DND-41 (cell line): ENCODE results near the gene TIE1.

Source experiments
- ATAC-seq: fragments of 200-7000 bp; cut with Tn5 transposase; 3 replicates; pipeline ENCODE4 v1.9.1; 2021; ENCODE audit warnings: low read depth; ENCODE audit not compliant: insufficient read depth
- DNase-seq: peaks from one replicate; pipeline ENCODE4 v3.0.0-alpha.2; 2020
- H2AFZ ChIP-seq: 2 replicates; pipeline ENCODE4 v1.6.0; 2012; ENCODE audit warnings: low read depth, low read length
- H3K27ac ChIP-seq: 2 replicates; pipeline ENCODE4 v1.5.1; 2012; ENCODE audit warnings: low read length, inconsistent platforms
- H3K27me3 ChIP-seq: fragments of 200-600 bp; sonication (generic); 2 replicates; pipeline ENCODE4 v1.6.0; 2012; ENCODE audit warnings: low read length, mild to moderate bottlenecking, inconsistent platforms; ENCODE audit not compliant: insufficient read depth, poor library complexity
- H3K36me3 ChIP-seq: 2 replicates; pipeline ENCODE4 v1.5.1; 2012; ENCODE audit warnings: low read length, inconsistent platforms; ENCODE audit not compliant: insufficient read depth
- H3K4me1 ChIP-seq: 2 replicates; pipeline ENCODE4 v1.5.1; 2012; ENCODE audit warnings: mild to moderate bottlenecking, low read length; ENCODE audit not compliant: insufficient read depth
- H3K4me2 ChIP-seq: 2 replicates; pipeline ENCODE4 v1.6.0; 2012; ENCODE audit warnings: mild to moderate bottlenecking, moderate library complexity, low read length, inconsistent platforms; ENCODE audit not compliant: insufficient read depth
- H3K4me3 ChIP-seq, 2 experiments: fragments of 200-600 bp in 1 of 2; shearing (Covaris generic) in 1 of 2; 2 replicates each; pipeline ENCODE4 v1.5.1; 2012 to 2016; ENCODE audit warnings: inconsistent platforms in 2 of 2, low read length in 2 of 2, mild to moderate bottlenecking in 2 of 2, low read depth in 1 of 2, moderate library complexity in 1 of 2
- H3K79me2 ChIP-seq: 2 replicates; pipeline ENCODE4 v1.6.0; 2012; ENCODE audit warnings: low read length, inconsistent platforms; ENCODE audit not compliant: insufficient read depth
- H3K9ac ChIP-seq: 2 replicates; pipeline ENCODE4 v1.6.0; 2012; ENCODE audit warnings: low read depth, mild to moderate bottlenecking, inconsistent platforms, low read length, moderate library complexity
- H3K9me3 ChIP-seq: 2 replicates; pipeline ENCODE4 v1.5.1; 2012; ENCODE audit warnings: low read length, moderate library complexity, mild to moderate bottlenecking, inconsistent platforms; ENCODE audit not compliant: insufficient read depth, severe bottlenecking
- H4K20me1 ChIP-seq: 2 replicates; pipeline ENCODE4 v1.6.0; 2012; ENCODE audit warnings: low read length; ENCODE audit not compliant: insufficient read depth
- CTCF ChIP-seq: IDR thresholded peaks from 2 replicates; pipeline ENCODE4 v1.5.1; 2012; ENCODE audit warnings: borderline replicate concordance, low read length, moderate library complexity, mild to moderate bottlenecking; ENCODE audit not compliant: poor library complexity, severe bottlenecking; ENCODE audit errors: extremely low read depth
- EZH2 ChIP-seq: IDR thresholded peaks from 3 replicates; pipeline ENCODE4 v1.6.1; 2012; ENCODE audit warnings: borderline replicate concordance, low read depth, mild to moderate bottlenecking, moderate library complexity, low read length, inconsistent platforms; ENCODE audit not compliant: severe bottlenecking

Gene TIE1

GRCh38 chr1:43258370-43258769, 42.4 kb upstream of the TIE1 start:
- no peaks in the 10 kb centered on the region for H4K20me1 ChIP-seq
- H3K36me3 ChIP-seq: no peaks in the 10 kb centered on the region
- no peaks in the 10 kb centered on the region for H3K4me1 ChIP-seq
- no peaks in the 10 kb centered on the region for H3K79me2 ChIP-seq
- no peak overlapping the region for H3K4me2 ChIP-seq
- H3K9ac ChIP-seq: no peak overlapping the region
- no peak for DNase-seq
- no peak overlapping the region for H3K27ac ChIP-seq
- no peak overlapping the region for H3K4me3 ChIP-seq
- no peaks in the 10 kb centered on the region for H3K27me3 ChIP-seq
- H3K9me3 ChIP-seq: peaks cover 10% of the 10 kb centered on the region
- H2AFZ ChIP-seq: no peak overlapping the region
- no peak for ATAC-seq
- TF ChIP-seq EZH2 (no peak), CTCF (no peak)

DNA sequence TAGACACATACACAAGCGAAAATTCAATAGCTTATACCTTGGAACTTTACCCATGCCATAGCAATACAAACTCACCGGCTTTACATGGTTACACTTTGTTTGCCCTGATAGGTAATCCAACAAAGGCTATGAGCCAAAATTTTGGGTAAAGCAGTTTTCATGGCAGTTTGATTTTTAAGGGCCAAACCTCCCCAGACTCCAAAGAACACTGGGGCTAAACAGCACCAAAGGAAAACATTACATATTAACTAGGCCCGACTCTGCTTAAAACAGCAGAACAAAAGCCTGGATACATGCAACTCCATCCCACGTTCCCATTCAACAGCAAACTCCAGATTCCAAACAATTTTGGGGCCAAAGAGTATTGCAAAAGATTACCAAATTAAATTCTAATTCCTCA, 35.4 kb upstream of the TIE1 start:
- H4K20me1 ChIP-seq: no peaks in the 10 kb centered on the region
- no peak overlapping the region for H2AFZ ChIP-seq
- H3K9me3 ChIP-seq: peaks cover 11% of the 10 kb centered on the region
- H3K36me3 ChIP-seq: no peaks in the 10 kb centered on the region
- H3K27ac ChIP-seq: no peak overlapping the region
- no peak overlapping the region for H3K4me2 ChIP-seq
- no peaks in the 10 kb centered on the region for H3K4me1 ChIP-seq
- no peaks in the 10 kb centered on the region for H3K79me2 ChIP-seq
- H3K4me3 ChIP-seq: no peak overlapping the region
- no peak for TF ChIP-seq EZH2
- ATAC-seq (no peak), DNase-seq (no peak)
- H3K27me3 ChIP-seq: no peaks in the 10 kb centered on the region
- no peak overlapping the region for H3K9ac ChIP-seq

GRCh38 chr1:43266881-43267280, 33.9 kb upstream of the TIE1 start:
- H3K4me3 ChIP-seq: no peak overlapping the region
- ATAC-seq (no peak), DNase-seq (no peak)
- peaks cover 11% of the 10 kb centered on the region for H3K9me3 ChIP-seq
- no peak overlapping the region for H3K27ac ChIP-seq
- no peaks in the 10 kb centered on the region for H3K4me1 ChIP-seq
- no peak overlapping the region for H3K9ac ChIP-seq
- no peaks in the 10 kb centered on the region for H3K36me3 ChIP-seq
- no peaks in the 10 kb centered on the region for H3K27me3 ChIP-seq
- no peaks in the 10 kb centered on the region for H4K20me1 ChIP-seq
- no peak overlapping the region for H3K4me2 ChIP-seq
- TF ChIP-seq CTCF: no peak
- TF ChIP-seq EZH2: no peak
- H3K79me2 ChIP-seq: no peaks in the 10 kb centered on the region
- no peak overlapping the region for H2AFZ ChIP-seq

GRCh38 chr1:43267291-43267805, 33.4 kb upstream of the TIE1 start:
- no peaks in the 10 kb centered on the region for H3K27me3 ChIP-seq
- no peak overlapping the region for H3K27ac ChIP-seq
- ATAC-seq (no peak), DNase-seq (no peak)
- no peak overlapping the region for H3K4me2 ChIP-seq
- no peaks in the 10 kb centered on the region for H3K79me2 ChIP-seq
- no peaks in the 10 kb centered on the region for H3K36me3 ChIP-seq
- H3K9me3 ChIP-seq: peaks cover 11% of the 10 kb centered on the region
- H4K20me1 ChIP-seq: no peaks in the 10 kb centered on the region
- TF ChIP-seq CTCF: no peak
- no peak for TF ChIP-seq EZH2
- no peak overlapping the region for H2AFZ ChIP-seq
- no peak overlapping the region for H3K9ac ChIP-seq
- no peak overlapping the region for H3K4me3 ChIP-seq
- H3K4me1 ChIP-seq: no peaks in the 10 kb centered on the region
